Caki2 (cell line): ENCODE measurements around the gene RABL6. TPM values are rescaled to one million over a fixed set of nuclear protein-coding genes. Genes with fewer than 3 reads are reported as not detected.
A peak's percentile ranks its signal among the peaks of the same experiment; 100 is the strongest.
"Not testable (repeated sequence)": the region's sequence is repeated elsewhere in the genome, so short reads cannot be mapped to it uniquely, and the experiment has no call there.

Experiments used
- DNase-seq: peaks from one replicate; pipeline ENCODE4 v3.0.0-alpha.2; 2015; ENCODE audit warnings: low read depth
- in situ Hi-C: cut with HindIII; loops from 2 replicates; pipeline ENCODE4 v1.10.0; 2016; ENCODE audit warnings: low sequenced_read_pairs, low pct_unique_long_range_greater_than_20kb, mixed read lengths
- total RNA-seq: library from RNA; depleted of rRNA; stranded (reverse); fragments of >200 nt; shearing (Covaris generic); gene quantifications from 2 replicates; pipeline ENCODE4 v1.2.3, GENCODE V29; 2014; ENCODE audit warnings: low replicate concordance

The RABL6 gene
- total RNA-seq, 1 experiment from 2014 or later = 103 TPM

- in situ Hi-C loops = no loop called here
Observed at GRCh38 chr9:136773386-136774044, 34.2 kb upstream of the RABL6 start.

GRCh38 chr9:136774416-136775045, 33.2 kb upstream of the RABL6 start:
- DNase-seq = no peak
- in situ Hi-C loops = no loop called here

More at GRCh38 chr9:136773386-136774044, 34.2 kb upstream of the RABL6 start:
- peak; percentile 33 for DNase-seq

- in situ Hi-C loops = no loop called here
- DNase-seq = no peak
Observed at GRCh38 chr9:136775191-136775590, 32.6 kb upstream of the RABL6 start.

GRCh38 chr9:136776947-136777346, 30.8 kb upstream of the RABL6 start:
- in situ Hi-C loops = no loop called here

GRCh38 chr9:136777359-136777758, 30.4 kb upstream of the RABL6 start:
- DNase-seq = no peak
- in situ Hi-C loops = no loop called here

More at GRCh38 chr9:136776947-136777346, 30.8 kb upstream of the RABL6 start:
- no peak for DNase-seq

GRCh38 chr9:136779808-136780207, 27.9 kb upstream of the RABL6 start:
- in situ Hi-C loops = no loop called here
- DNase-seq = no peak

- in situ Hi-C loops = no loop called here
- DNase-seq = no peak
Observed at GRCh38 chr9:136782452-136782851, 25.3 kb upstream of the RABL6 start.

GRCh38 chr9:136784249-136784996, 23.3 kb upstream of the RABL6 start:
- peak; percentile 32 for DNase-seq

GRCh38 chr9:136784997-136785361, 22.8 kb upstream of the RABL6 start:
- in situ Hi-C loops = no loop called here

More at GRCh38 chr9:136784249-136784996, 23.3 kb upstream of the RABL6 start:
- in situ Hi-C loops = no loop called here

GRCh38 chr9:136785565-136786355, 22.0 kb upstream of the RABL6 start:
- peak; percentile 86 for DNase-seq
- in situ Hi-C loops = not testable (repeated sequence)

More at GRCh38 chr9:136784997-136785361, 22.8 kb upstream of the RABL6 start:
- DNase-seq = peak; percentile 84

GRCh38 chr9:136786451-136786850, 21.3 kb upstream of the RABL6 start:
- in situ Hi-C loops = no loop called here
- DNase-seq = no peak

GRCh38 chr9:136786983-136787382, 20.8 kb upstream of the RABL6 start:
- in situ Hi-C loops, DNase-seq: not testable (repeated sequence)

- in situ Hi-C loops = no loop called here
- peak; percentile 66 for DNase-seq
Observed at GRCh38 chr9:136787690-136788400, 19.9 kb upstream of the RABL6 start.

- in situ Hi-C loops = not testable (repeated sequence)
- DNase-seq = peak; percentile 70
Observed at GRCh38 chr9:136788644-136789522, 18.9 kb upstream of the RABL6 start.

- peak; percentile 56 for DNase-seq
- in situ Hi-C loops = no loop called here
Observed at GRCh38 chr9:136789523-136789937, 18.2 kb upstream of the RABL6 start.

- in situ Hi-C loops = no loop called here
- peak; percentile 97 for DNase-seq
Observed at GRCh38 chr9:136790640-136791515, 16.9 kb upstream of the RABL6 start, which contains the start of gene TMEM141. TSS of gene TMEM141 (plus strand) at chr9:136791344. CDS start at chr9:136791371, 27 bp downstream.
